Stimulated activated CD4-positive, alpha-beta T cell treated with anti-CD3 and anti-CD28 coated beads, Interleukin-2, amount 100 ng/mL, for 24 hours (primary cell): ENCODE results near the gene CCDC184.
"Not testable (repeated sequence)": the region's sequence is repeated elsewhere in the genome, so short reads cannot be mapped to it uniquely, and the experiment has no call there.

Experiments used
- DNase-seq, 2 donors: peaks; one replicate each; pipeline ENCODE4 v3.0.0-alpha.2; 2020

Gene CCDC184

DNA sequence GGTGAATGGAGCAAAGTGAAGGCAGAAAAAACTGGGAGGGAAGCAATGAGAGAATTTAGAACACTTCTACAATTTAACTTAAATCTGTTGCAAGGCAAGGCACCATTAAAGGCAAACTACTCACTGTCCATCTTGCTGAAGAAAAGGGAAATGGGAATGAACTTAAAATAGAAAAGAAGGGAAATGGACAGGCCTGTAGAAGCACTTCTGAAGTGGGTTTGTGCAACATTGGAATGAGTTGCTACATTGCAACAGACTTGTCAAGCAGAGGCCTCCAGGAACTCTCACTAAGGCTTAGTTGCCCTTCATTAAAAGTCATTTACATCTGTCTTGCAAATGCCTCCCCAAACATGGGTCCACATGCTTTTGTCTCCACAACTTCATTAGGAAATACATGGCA, 33.3 kb downstream of the CCDC184 start:
- DNase-seq: no peak

DNA sequence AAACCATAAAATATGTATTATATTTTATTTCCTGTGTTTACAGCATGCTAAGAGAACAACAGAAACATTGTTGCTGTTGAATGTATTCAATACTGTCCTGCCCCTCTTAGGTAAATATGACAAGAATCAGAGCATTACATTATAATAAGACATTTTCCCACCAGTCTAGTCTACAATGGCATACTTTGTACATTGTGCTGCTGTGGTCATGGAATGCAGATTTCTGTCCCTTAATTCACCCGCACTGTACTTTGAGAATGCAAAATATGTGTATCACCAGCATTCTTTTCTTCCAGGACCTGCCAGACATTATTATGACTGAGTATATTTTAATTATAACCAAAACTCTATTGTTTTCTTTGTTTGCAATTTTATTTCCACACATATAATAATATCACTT, 36.2 kb downstream of the CCDC184 start:
- DNase-seq: no peak

GRCh38 chr12:48220701-48221100, 37.3 kb downstream of the CCDC184 start:
- DNase-seq: no peak

DNA sequence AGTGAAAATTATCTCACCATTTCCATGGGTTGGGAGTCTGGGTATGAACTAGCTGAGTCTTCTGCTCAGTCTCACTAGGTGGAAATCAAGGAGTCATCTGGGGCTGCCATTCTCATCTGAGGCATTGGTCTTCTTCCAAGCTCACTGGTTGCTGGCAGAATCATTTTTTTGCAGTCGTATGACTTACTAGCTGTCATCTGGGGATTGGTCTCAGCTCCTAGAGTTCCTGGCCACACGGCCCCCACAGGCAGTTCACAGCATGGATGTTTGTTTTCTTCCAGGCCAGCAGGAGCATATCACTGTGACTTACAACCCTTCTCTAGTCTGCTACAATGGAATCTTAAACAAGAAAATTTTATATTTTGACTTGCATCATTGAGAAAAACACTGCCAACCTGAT, 38.2 kb downstream of the CCDC184 start:
- DNase-seq: no peak

DNA sequence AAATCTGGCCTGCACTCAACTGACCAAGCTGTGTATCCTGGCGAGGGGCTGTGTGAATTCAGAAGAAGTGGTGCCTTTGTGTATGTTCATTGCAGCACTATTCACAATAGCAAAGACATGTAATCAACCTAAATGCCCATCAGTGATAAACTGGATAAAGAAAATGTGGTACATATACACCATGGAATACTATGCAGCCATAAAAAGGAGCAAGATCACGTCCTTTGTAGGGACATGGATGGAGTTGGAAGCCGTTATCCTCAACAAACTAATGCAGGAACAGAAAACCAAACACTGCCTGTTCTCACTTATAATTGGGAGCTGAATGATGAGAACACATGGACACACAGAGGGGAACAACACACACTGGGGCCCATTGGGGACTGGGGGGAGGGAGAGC, 41.1 kb downstream of the CCDC184 start:
- DNase-seq: not testable (repeated sequence)

GRCh38 chr12:48231169-48231958, 47.9 kb downstream of the CCDC184 start:
- DNase-seq: not testable (repeated sequence)
